Mucosa of descending colon (tissue), 3 donors: ENCODE measurements around the gene IQCM. TPM values are rescaled to one million over a fixed set of nuclear protein-coding genes. Genes with fewer than 3 reads are reported as not detected.

Experiments
- ATAC-seq: fragments of 200-7000 bp; cut with Tn5 transposase; one replicate; pipeline ENCODE4 v1.9.1; 2020; ENCODE audit warnings: mild to moderate bottlenecking, moderate library complexity
- DNase-seq, 3 donors: peaks; one replicate each; pipeline ENCODE4 v3.0.0-alpha.2; 2020
- H3K36me3 ChIP-seq: fragments of 200-600 bp; one replicate; pipeline ENCODE4 v1.8.0; 2021; ENCODE audit warnings: low read depth, mild to moderate bottlenecking
- H3K4me1 ChIP-seq: fragments of 200-600 bp; one replicate; pipeline ENCODE4 v1.8.0; 2021; ENCODE audit warnings: low read depth, mild to moderate bottlenecking
- H3K4me3 ChIP-seq: fragments of 200-600 bp; one replicate; pipeline ENCODE4 v1.8.0; 2021; ENCODE audit warnings: mild to moderate bottlenecking
- H3K9me3 ChIP-seq: fragments of 200-600 bp; one replicate; pipeline ENCODE4 v1.8.0; 2021; ENCODE audit warnings: mild to moderate bottlenecking
- CTCF ChIP-seq: fragments of 200-600 bp; IDR thresholded peaks from one replicate; pipeline ENCODE4 v1.8.0; 2022; ENCODE audit warnings: antibody characterized with exemption, mild to moderate bottlenecking
- intact Hi-C, 2 donors: fragments of 100-400 bp; cut with DNase I in 1 of 2; cut with micrococcal nuclease in 1 of 2; formaldehyde crosslinking; loops; one replicate each; pipeline versions ENCODE4 v1.11.0 to v1.11.1; 2022; cut with DNase I, micrococcal nuclease
- total RNA-seq, 3 donors: library from RNA; stranded (reverse); fragmentation: NEBNext Ultra II Directional in 2 of 3; extraction: Animal tissue kit (Norgen Biotek cat#: 25700) in 2 of 3; gene quantifications; one replicate each; pipeline versions ENCODE4 v1.2.1 to v1.2.4, GENCODE V29; 2021 to 2023
- donor health status: DM: no; HTN: no; CAD: no; lungs with moderate emphysema.
- donor health status: DM: no; HTN: no; CAD: no.
- donor health status: DM: no; HTN: yes; CAD: no.

The IQCM gene
- total RNA-seq, 3 donors from 2014 or later = 3.0 to 16.8 (median 5.2) TPM

- intact Hi-C loops = no loop called here
- DNase-seq (no peak), ATAC-seq (peak; percentile 63)
- Histone ChIP-seq H3K36me3 (no peaks in the 10 kb centered on the region), H3K4me3 (no peak overlapping the region), H3K9me3 (no peaks in the 10 kb centered on the region), H3K4me1 (peaks cover 3% of the 10 kb centered on the region)
- TF ChIP-seq CTCF = no peak
Observed at GRCh38 chr4:149701435-149702156, 114.0 kb downstream of the IQCM start.

GRCh38 chr4:149700272-149700671 is 115.4 kb downstream of the IQCM start:
- Histone ChIP-seq H3K9me3 (no peaks in the 10 kb centered on the region), H3K4me1 (peaks cover 3% of the 10 kb centered on the region), H3K36me3 (no peaks in the 10 kb centered on the region), H3K4me3 (no peak overlapping the region)
- intact Hi-C loops = no loop called here
- DNase-seq (no peak), ATAC-seq (no peak)
- no peak for TF ChIP-seq CTCF

GRCh38 chr4:149699642-149700041 is 116.0 kb downstream of the IQCM start:
- DNase-seq (no peak), ATAC-seq (peak; percentile 33)
- no peaks in the 10 kb centered on the region for H3K9me3 ChIP-seq
- H3K4me3 ChIP-seq = no peak overlapping the region
- H3K36me3 ChIP-seq = no peaks in the 10 kb centered on the region
- TF ChIP-seq CTCF = no peak
- intact Hi-C loops = no loop called here
- peaks cover 3% of the 10 kb centered on the region for H3K4me1 ChIP-seq

- no peak for TF ChIP-seq CTCF
- H3K36me3 ChIP-seq = no peaks in the 10 kb centered on the region
- DNase-seq (no peak), ATAC-seq (no peak)
- H3K4me3 ChIP-seq = no peak overlapping the region
- no peaks in the 10 kb centered on the region for H3K4me1 ChIP-seq
- intact Hi-C loops = no loop called here
- peaks cover 4% of the 10 kb centered on the region for H3K9me3 ChIP-seq
Observed at GRCh38 chr4:149690726-149691125, 124.9 kb downstream of the IQCM start.

- ATAC-seq (no peak), DNase-seq (no peak)
- Histone ChIP-seq H3K36me3 (no peaks in the 10 kb centered on the region), H3K4me3 (no peak overlapping the region), H3K4me1 (no peaks in the 10 kb centered on the region), H3K9me3 (peaks cover 4% of the 10 kb centered on the region)
- intact Hi-C loops = no loop called here
- no peak for TF ChIP-seq CTCF
Observed at GRCh38 chr4:149684516-149684915, 131.1 kb downstream of the IQCM start.

- intact Hi-C loops = no loop called here
- ATAC-seq (peak; percentile 71), DNase-seq (no peak)
- no peak for TF ChIP-seq CTCF
- Histone ChIP-seq H3K36me3 (no peaks in the 10 kb centered on the region), H3K9me3 (peaks cover 10% of the 10 kb centered on the region), H3K4me3 (no peak overlapping the region), H3K4me1 (no peaks in the 10 kb centered on the region)
Observed at GRCh38 chr4:149676076-149676475, 139.6 kb downstream of the IQCM start.
